GM21390 (cell line): ENCODE data around the gene KRT72.
"Not testable (repeated sequence)": the region's sequence is repeated elsewhere in the genome, so short reads cannot be mapped to it uniquely, and the experiment has no call there.

ENCODE experiments used
- ATAC-seq: cut with Tn5 transposase; IDR thresholded peaks from one replicate; pipeline ENCODE4 v1.9.1; 2021; ENCODE audit not compliant: unreplicated experiment

The KRT72 gene

DNA sequence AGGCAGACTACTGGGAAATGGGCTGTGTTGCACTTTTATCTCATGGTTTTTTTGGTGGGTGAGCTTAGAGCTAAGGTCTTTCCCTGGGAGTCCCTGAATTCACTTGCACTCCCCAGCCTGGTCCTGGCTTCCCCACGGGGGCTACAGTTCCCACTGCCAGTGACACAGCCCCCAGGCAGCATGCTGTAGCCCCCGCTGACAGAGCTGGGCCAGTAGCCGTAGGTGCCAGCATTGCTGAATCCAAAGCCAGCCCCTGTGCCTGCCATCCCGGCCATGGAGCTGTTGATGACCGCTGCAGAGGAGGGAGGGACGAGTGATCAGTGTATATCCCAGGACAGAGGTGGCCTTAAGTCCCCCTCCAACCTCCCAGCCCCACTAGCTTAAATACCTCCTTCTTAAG lies 6.9 kb upstream of the KRT72 start:
- ATAC-seq, result no peak

GRCh38 chr12:52607314-52607713 lies 6.1 kb upstream of the KRT72 start:
- no peak for ATAC-seq

- ATAC-seq, result no peak
These were observed 5.4 kb upstream of the KRT72 start for GRCh38 chr12:52606581-52607218.

- no peak for ATAC-seq
These were observed 4.8 kb upstream of the KRT72 start for GRCh38 chr12:52606096-52606495.

DNA sequence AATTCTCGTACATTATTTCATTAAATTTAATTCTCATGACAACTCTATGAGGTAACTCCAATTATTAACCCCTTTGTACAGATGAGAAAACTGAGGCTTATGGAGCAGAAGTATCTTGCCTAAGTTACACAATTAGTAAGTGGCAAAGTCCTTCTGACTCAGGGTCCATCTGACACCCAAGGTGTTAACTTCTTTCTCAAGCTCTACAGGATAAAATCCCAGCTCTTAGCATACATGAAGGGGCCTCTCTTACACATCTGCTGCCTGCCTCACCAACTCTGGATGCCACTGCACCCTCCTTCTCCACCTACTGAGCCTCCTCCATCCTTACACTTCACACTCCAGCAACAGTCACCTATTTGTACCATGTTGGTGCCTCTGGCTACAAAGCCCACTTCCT lies 4.3 kb upstream of the KRT72 start:
- no peak for ATAC-seq

GRCh38 chr12:52604859-52605258 lies 3.6 kb upstream of the KRT72 start:
- no peak for ATAC-seq

DNA sequence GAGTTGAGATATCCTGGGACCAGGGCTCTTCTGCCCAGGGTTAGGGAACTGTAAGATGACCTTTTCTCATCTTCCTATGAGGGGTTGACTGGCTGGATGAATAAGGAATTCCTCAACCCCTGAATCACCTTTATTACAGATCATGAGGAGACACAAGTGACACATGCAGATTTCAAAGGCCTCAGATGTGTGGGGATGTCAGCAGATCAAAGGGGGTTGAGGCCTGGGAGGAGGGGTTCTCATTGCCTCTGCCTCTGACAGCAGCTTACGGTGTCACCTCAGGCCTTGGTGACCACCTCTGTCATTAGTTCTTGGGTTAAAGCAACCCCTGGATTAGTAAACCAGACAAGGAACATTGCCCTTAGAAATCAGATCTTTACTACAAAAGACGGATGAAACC lies 2.1 kb upstream of the KRT72 start:
- no peak for ATAC-seq

GRCh38 chr12:52602552-52602951 lies 1.3 kb upstream of the KRT72 start:
- ATAC-seq, result no peak

GRCh38 chr12:52601671-52602070 lies 408 bp upstream of the KRT72 start:
- no peak for ATAC-seq

- ATAC-seq, result no peak
These were observed 788 bp downstream of the KRT72 start for GRCh38 chr12:52600475-52600874.

- no peak for ATAC-seq
These were observed 1.2 kb downstream of the KRT72 start for GRCh38 chr12:52600071-52600470.

- no peak for ATAC-seq
These were observed 2.3 kb downstream of the KRT72 start for GRCh38 chr12:52598966-52599365.

- not testable (repeated sequence) for ATAC-seq
These were observed 7.0 kb downstream of the KRT72 start for GRCh38 chr12:52594237-52594636.

GRCh38 chr12:52591521-52591920 lies 9.7 kb downstream of the KRT72 start:
- no peak for ATAC-seq

- ATAC-seq, result no peak
These were observed 11.2 kb downstream of the KRT72 start for GRCh38 chr12:52590021-52590420.

DNA sequence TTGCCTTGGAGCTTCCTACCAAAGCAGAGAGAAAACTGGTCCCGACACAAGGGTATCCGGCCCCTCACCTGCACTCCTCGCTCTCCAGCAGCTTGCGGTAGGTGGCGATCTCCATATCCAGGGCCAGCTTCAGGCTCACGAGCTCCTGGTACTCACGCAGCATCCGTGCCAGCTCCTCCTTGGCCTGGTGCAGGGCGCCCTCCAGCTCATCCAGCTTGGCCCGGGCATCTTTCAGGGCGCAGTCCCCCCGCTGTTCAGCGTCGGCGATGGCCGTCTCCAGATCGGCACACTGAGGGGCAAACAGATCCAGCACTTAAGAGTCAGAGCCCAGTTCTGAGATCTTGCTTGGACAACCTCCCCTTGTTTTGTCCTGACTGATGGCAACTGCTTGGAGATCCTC lies 13.7 kb downstream of the KRT72 start:
- ATAC-seq, result no peak

DNA sequence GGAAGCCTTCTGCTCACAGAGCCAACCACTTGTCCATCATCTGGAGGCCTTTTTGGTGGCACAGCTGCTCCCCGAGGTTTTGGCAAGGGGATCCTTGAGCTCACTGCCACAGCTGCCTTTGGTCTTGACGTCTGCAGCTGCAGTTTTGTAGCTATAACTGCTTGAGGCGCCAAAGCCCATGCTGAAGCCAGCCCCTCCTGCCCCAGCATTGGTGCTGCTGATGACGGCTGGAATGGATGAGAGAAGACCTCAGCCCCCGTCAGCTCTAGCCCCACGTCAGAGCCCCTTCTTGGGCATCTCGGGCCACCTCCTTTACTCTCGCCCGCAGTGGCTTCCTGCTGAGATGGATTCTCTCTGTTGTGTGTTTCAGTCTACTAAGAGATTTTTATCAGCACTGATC lies 15.3 kb downstream of the KRT72 start:
- no peak for ATAC-seq

GRCh38 chr12:52585066-52585465 lies 16.2 kb downstream of the KRT72 start:
- no peak for ATAC-seq

GRCh38 chr12:52584156-52584682 lies 17.0 kb downstream of the KRT72 start:
- no peak for ATAC-seq

DNA sequence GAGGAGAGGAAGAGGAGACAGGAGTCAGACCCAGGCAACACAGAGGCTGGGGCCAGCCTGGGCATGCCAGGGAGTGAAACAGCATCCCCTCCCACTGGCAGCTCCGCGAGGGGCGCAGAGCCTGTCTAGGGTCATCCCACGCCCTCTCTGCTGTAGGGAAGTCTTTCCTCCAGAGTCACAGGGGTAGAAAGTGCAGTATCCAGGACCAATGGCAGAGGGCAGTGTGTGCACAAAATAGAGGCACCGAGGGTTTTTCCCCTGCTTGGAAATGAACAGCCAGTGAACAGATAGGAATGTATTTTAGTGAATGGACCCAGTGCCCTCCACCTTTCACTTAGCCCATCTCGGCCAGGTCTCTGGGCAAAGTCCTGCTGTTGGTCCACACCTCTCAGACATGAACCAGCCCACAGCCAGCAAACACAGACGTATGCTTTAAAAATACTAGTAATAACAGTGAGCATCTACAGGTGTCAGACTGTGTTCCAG lies 18.2 kb downstream of the KRT72 start:
- peak; percentile 49 for ATAC-seq

DNA sequence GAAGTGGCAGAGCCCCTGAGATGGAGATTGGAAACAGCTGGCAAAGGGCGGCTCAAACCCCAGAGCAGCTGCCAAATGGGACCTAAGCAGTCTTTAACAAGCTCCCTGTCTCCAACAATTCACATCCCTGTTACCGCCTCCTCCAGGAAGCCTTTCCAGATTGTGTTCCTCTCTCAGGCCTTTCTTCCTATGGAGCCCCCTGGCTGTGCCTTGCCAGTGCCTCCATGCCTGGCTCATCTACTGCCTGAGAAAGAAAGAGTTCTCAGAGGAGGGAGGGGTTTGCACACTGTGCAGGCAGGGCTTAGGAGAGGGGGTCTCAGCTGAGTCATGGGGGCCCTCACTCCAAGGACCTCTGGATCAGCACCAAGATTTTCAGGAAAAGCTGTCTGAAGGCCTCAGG lies 18.8 kb downstream of the KRT72 start:
- ATAC-seq, result no peak

DNA sequence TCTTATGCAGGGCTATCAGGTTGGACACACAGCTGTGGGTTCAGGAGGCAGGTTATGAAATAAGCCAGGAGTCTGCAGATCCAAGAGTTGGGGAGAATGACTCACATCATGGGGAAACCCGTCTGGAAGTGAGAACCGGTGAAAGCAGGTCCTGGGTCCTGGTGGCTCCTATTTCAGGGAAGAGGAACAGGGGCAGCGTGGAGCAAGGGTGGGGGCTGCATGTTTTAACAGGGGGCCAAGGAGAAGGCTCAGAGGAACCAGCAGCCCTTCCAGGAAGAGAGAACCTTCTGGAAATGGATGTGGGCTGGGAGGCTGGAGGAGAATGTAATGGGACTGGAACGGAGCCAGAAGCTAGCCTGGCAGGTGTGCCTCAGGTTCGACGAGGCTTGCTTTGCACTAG lies 19.8 kb downstream of the KRT72 start:
- no peak for ATAC-seq

- ATAC-seq, result no peak
These were observed 20.2 kb downstream of the KRT72 start for GRCh38 chr12:52581066-52581465.
